Effector memory CD4-positive, alpha-beta T cell (primary cell): ENCODE data around the gene TRAPPC12.

Source experiments
- DNase-seq, 3 donors: peaks; one replicate each; pipeline ENCODE4 v3.0.0-alpha.2; 2020
- H3K27ac ChIP-seq: 2 replicates; pipeline ENCODE4 v1.7.0; 2013; ENCODE audit warnings: mild to moderate bottlenecking, low read length, moderate library complexity; ENCODE audit not compliant: insufficient read depth, poor library complexity, severe bottlenecking
- H3K27me3 ChIP-seq: replicated peaks from 2 replicates; pipeline ENCODE4 v1.7.0; 2013; ENCODE audit warnings: mild to moderate bottlenecking, low read length; ENCODE audit not compliant: insufficient read depth, control insufficient read depth, poor library complexity, severe bottlenecking
- H3K36me3 ChIP-seq: 2 replicates; pipeline ENCODE4 v1.7.0; 2013; ENCODE audit warnings: mild to moderate bottlenecking, low read length, moderate library complexity; ENCODE audit not compliant: control insufficient read depth, insufficient read depth
- H3K4me1 ChIP-seq: 2 replicates; pipeline ENCODE4 v1.7.0; 2013; ENCODE audit warnings: low read length, mild to moderate bottlenecking; ENCODE audit not compliant: control insufficient read depth, insufficient read depth, poor library complexity, severe bottlenecking
- H3K4me3 ChIP-seq: 2 replicates; pipeline ENCODE4 v1.7.0; 2013; ENCODE audit warnings: low read length, low read depth, mild to moderate bottlenecking; ENCODE audit not compliant: insufficient read depth, poor library complexity, severe bottlenecking
- H3K9me3 ChIP-seq: 2 replicates; pipeline ENCODE4 v1.7.0; 2013; ENCODE audit warnings: mild to moderate bottlenecking, low read length, moderate library complexity; ENCODE audit not compliant: control insufficient read depth

TRAPPC12 gene

GRCh38 chr2:3527886-3528785 lies 148.6 kb downstream of the TRAPPC12 start:
- Histone ChIP-seq H3K27me3 (no peaks in the 10 kb centered on the region), H3K4me3 (no peak overlapping the region), H3K36me3 (no peaks in the 10 kb centered on the region), H3K27ac (no peak overlapping the region), H3K9me3 (no peaks in the 10 kb centered on the region), H3K4me1 (no peaks in the 10 kb centered on the region)
- no peak for DNase-seq
